Nephron progenitor cell (in vitro differentiated cells): Measurements from ENCODE around the gene CAPN13.

Source experiments
- DNase-seq: peaks from one replicate; pipeline ENCODE4 v3.0.0; 2021
- H3K27ac Mint-ChIP-seq: 2 replicates; pipeline ENCODE4 v1.8.0; 2021; ENCODE audit warnings: mild to moderate bottlenecking, moderate library complexity, mixed read lengths
- H3K27me3 Mint-ChIP-seq: 2 replicates; pipeline ENCODE4 v1.8.0; 2021; ENCODE audit warnings: mild to moderate bottlenecking, low read depth, mixed read lengths; ENCODE audit not compliant: poor library complexity
- H3K36me3 Mint-ChIP-seq: 2 replicates; pipeline ENCODE4 v1.8.0; 2021; ENCODE audit warnings: low read depth, mixed read lengths
- H3K4me1 Mint-ChIP-seq: 2 replicates; pipeline ENCODE4 v1.8.0; 2021; ENCODE audit warnings: mixed read lengths
- H3K4me3 Mint-ChIP-seq: 2 replicates; pipeline ENCODE4 v1.8.0; 2021; ENCODE audit warnings: mild to moderate bottlenecking, moderate library complexity, mixed read lengths
- H3K9me3 Mint-ChIP-seq: 2 replicates; pipeline ENCODE4 v1.8.0; 2021; ENCODE audit warnings: mild to moderate bottlenecking, moderate library complexity, mixed read lengths
- TF ChIP-seq, protein P1 (sequence below): fragments of 200-600 bp; sonication (generic); IDR thresholded peaks from 2 replicates; pipeline ENCODE4 v1.5.0; 2021; ENCODE audit warnings: antibody characterized with exemption

Gene CAPN13

GRCh38 chr2:30786923-30787685 lies 20.1 kb downstream of the CAPN13 start:
- no peak for DNase-seq
- no peaks in the 10 kb centered on the region for H3K36me3 Mint-ChIP-seq
- H3K9me3 Mint-ChIP-seq: no peaks in the 10 kb centered on the region
- no peaks in the 10 kb centered on the region for H3K4me1 Mint-ChIP-seq
- H3K27ac Mint-ChIP-seq: no peak overlapping the region
- peaks cover 27% of the 10 kb centered on the region for H3K27me3 Mint-ChIP-seq
- H3K4me3 Mint-ChIP-seq: no peak overlapping the region
- TF ChIP-seq, protein P1, sequence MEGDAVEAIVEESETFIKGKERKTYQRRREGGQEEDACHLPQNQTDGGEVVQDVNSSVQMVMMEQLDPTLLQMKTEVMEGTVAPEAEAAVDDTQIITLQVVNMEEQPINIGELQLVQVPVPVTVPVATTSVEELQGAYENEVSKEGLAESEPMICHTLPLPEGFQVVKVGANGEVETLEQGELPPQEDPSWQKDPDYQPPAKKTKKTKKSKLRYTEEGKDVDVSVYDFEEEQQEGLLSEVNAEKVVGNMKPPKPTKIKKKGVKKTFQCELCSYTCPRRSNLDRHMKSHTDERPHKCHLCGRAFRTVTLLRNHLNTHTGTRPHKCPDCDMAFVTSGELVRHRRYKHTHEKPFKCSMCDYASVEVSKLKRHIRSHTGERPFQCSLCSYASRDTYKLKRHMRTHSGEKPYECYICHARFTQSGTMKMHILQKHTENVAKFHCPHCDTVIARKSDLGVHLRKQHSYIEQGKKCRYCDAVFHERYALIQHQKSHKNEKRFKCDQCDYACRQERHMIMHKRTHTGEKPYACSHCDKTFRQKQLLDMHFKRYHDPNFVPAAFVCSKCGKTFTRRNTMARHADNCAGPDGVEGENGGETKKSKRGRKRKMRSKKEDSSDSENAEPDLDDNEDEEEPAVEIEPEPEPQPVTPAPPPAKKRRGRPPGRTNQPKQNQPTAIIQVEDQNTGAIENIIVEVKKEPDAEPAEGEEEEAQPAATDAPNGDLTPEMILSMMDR: no peak

- TF ChIP-seq, protein P1: no peak
- Mint-ChIP-seq H3K4me3 (no peak overlapping the region), H3K27ac (no peak overlapping the region), H3K27me3 (peaks cover 25% of the 10 kb centered on the region), H3K36me3 (no peaks in the 10 kb centered on the region), H3K4me1 (no peaks in the 10 kb centered on the region), H3K9me3 (no peaks in the 10 kb centered on the region)
- DNase-seq: no peak
These were observed 22.6 kb downstream of the CAPN13 start for GRCh38 chr2:30784682-30785081.

DNA sequence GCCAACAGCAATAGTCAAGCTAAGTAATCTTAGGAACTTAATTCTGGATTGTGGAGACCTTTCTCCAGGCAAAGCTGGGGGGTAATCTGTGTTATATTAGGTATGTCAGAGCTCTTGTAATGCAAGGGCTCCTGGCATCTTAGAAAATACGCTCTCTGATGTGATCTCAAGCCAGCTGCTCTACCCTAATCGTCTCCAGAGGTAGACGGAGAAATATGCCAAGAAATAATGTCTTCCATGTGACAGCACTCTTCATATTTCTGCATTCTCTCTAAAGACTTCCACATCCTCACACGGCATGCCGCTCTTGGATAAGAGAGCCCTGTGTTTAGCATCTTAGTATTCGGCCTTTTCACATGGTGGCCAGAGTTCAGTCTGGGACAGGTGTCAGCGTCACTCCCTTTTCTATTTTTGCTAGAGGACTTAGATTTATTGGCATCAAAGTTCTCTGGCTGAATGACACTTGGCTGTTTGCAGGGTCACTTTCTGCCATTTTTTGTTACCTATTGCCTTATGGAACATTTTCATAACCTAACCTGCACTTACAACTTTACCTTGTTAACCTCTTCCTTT lies 25.2 kb downstream of the CAPN13 start:
- H3K27me3 Mint-ChIP-seq: peaks cover 20% of the 10 kb centered on the region
- peaks cover 7% of the 10 kb centered on the region for H3K4me1 Mint-ChIP-seq
- H3K4me3 Mint-ChIP-seq: no peak overlapping the region
- no peaks in the 10 kb centered on the region for H3K9me3 Mint-ChIP-seq
- no peaks in the 10 kb centered on the region for H3K36me3 Mint-ChIP-seq
- TF ChIP-seq, protein P1: no peak
- H3K27ac Mint-ChIP-seq: no peak overlapping the region
- DNase-seq: no peak

DNA sequence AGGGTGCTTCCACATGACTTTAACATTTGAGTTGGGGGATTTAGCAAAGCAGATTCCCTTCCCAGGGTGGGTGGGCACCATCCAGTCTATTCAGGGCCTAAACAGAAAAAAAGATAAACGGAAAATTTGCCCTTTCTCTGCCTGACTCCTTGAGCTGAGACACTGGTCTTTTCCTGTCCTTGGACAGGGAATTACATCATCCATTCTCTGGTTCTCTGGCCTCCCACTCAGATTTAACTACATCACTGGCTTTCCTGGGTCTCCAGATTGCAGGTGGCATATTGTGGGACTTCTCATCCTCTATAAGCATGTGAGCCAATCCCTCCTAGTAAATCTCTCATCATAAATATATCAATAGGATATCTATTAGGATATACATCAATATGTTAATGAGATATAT lies 25.8 kb downstream of the CAPN13 start:
- DNase-seq: no peak
- H3K27me3 Mint-ChIP-seq: peaks cover 20% of the 10 kb centered on the region
- no peak overlapping the region for H3K27ac Mint-ChIP-seq
- TF ChIP-seq, protein P1: no peak
- no peaks in the 10 kb centered on the region for H3K9me3 Mint-ChIP-seq
- H3K36me3 Mint-ChIP-seq: no peaks in the 10 kb centered on the region
- peaks cover 10% of the 10 kb centered on the region for H3K4me1 Mint-ChIP-seq
- H3K4me3 Mint-ChIP-seq: no peak overlapping the region

GRCh38 chr2:30780776-30781330 lies 26.4 kb downstream of the CAPN13 start:
- no peak overlapping the region for H3K27ac Mint-ChIP-seq
- H3K4me3 Mint-ChIP-seq: no peak overlapping the region
- TF ChIP-seq, protein P1: no peak
- no peaks in the 10 kb centered on the region for H3K9me3 Mint-ChIP-seq
- no peak for DNase-seq
- peaks cover 20% of the 10 kb centered on the region for H3K27me3 Mint-ChIP-seq
- H3K36me3 Mint-ChIP-seq: no peaks in the 10 kb centered on the region
- peaks cover 10% of the 10 kb centered on the region for H3K4me1 Mint-ChIP-seq
